ENCODE data around the gene SSR2.

Gene SSR2

GRCh38 chr1:156001662-156002171 is 19.0 kb downstream of the SSR2 start:
- no peaks in the 10 kb centered on the region for H3K4me1 ChIP-seq
- intact Hi-C loops (cut with DNase I; ENCODE audit: low total_unique reads): no loop called here
- no peaks in the 10 kb centered on the region for H3K27me3 ChIP-seq
- peaks cover 0 to 7% (median 0%) of the 10 kb centered on the region in 3 donors for H3K36me3 ChIP-seq
- H3K27ac ChIP-seq: no peak overlapping the region
- H3K9me3 ChIP-seq: no peaks in the 10 kb centered on the region
- no peak for DNase-seq
- TF ChIP-seq CTCF (IDR thresholded peaks at IDR 0.05): no peak
- no peak overlapping the region for H3K4me3 ChIP-seq

GRCh38 chr1:156001021-156001661 is 19.6 kb downstream of the SSR2 start:
- no peak for DNase-seq
- H3K4me3 ChIP-seq: no peak overlapping the region

GRCh38 chr1:155999964-156000363 is 20.8 kb downstream of the SSR2 start:
- no peaks in the 10 kb centered on the region for H3K4me1 ChIP-seq
- H3K36me3 ChIP-seq: no peaks in the 10 kb centered on the region
- H3K9me3 ChIP-seq: no peaks in the 10 kb centered on the region
- no peak overlapping the region for H3K4me3 ChIP-seq
- H3K27me3 ChIP-seq: no peaks in the 10 kb centered on the region
- TF ChIP-seq CTCF (IDR thresholded peaks at IDR 0.05): no peak
- intact Hi-C loops (cut with DNase I; ENCODE audit: low total_unique reads): no loop called here
- no peak for DNase-seq
- H3K27ac ChIP-seq: no peak overlapping the region

More at GRCh38 chr1:156001021-156001661, 19.6 kb downstream of the SSR2 start:
- H3K27ac ChIP-seq: no peak overlapping the region
- TF ChIP-seq CTCF (IDR thresholded peaks at IDR 0.05): no peak
- H3K4me1 ChIP-seq: no peaks in the 10 kb centered on the region
- H3K9me3 ChIP-seq: no peaks in the 10 kb centered on the region
- no peaks in the 10 kb centered on the region for H3K27me3 ChIP-seq
- peaks cover 0 to 1% (median 0%) of the 10 kb centered on the region in 3 donors for H3K36me3 ChIP-seq
- intact Hi-C loops (cut with DNase I; ENCODE audit: low total_unique reads): no loop called here

GRCh38 chr1:155996166-155996565 is 24.6 kb downstream of the SSR2 start:
- H3K9me3 ChIP-seq: no peaks in the 10 kb centered on the region
- intact Hi-C loops (cut with DNase I; ENCODE audit: low total_unique reads): no loop called here

GRCh38 chr1:155993595-155993994 is 27.2 kb downstream of the SSR2 start:
- TF ChIP-seq CTCF (IDR thresholded peaks at IDR 0.05): no peak

More at GRCh38 chr1:155996166-155996565, 24.6 kb downstream of the SSR2 start:
- TF ChIP-seq CTCF (IDR thresholded peaks at IDR 0.05): no peak
- no peaks in the 10 kb centered on the region for H3K36me3 ChIP-seq
- H3K27ac ChIP-seq: no peak overlapping the region
- H3K4me3 ChIP-seq: no peak overlapping the region
- H3K27me3 ChIP-seq: no peaks in the 10 kb centered on the region
- H3K4me1 ChIP-seq: no peaks in the 10 kb centered on the region
- DNase-seq: no peak

More at GRCh38 chr1:155993595-155993994, 27.2 kb downstream of the SSR2 start:
- DNase-seq: no peak
- intact Hi-C loops (cut with DNase I; ENCODE audit: low total_unique reads): no loop called here
- Histone ChIP-seq H3K4me1 (peaks cover 0 to 11% (median 6%) of the 10 kb centered on the region in 4 donors), H3K27ac (no peak overlapping the region), H3K27me3 (no peaks in the 10 kb centered on the region), H3K4me3 (no peak overlapping the region), H3K9me3 (no peaks in the 10 kb centered on the region), H3K36me3 (no peaks in the 10 kb centered on the region)

Data from tibial artery (tissue), 4 donors.